HG02798 (cell line): ENCODE data around the gene EFTUD2.

ENCODE experiments used
- ATAC-seq: cut with Tn5 transposase; IDR thresholded peaks from one replicate; pipeline ENCODE4 v1.9.1; 2021; ENCODE audit warnings: mild to moderate bottlenecking; ENCODE audit not compliant: unreplicated experiment, poor library complexity

Gene EFTUD2

DNA sequence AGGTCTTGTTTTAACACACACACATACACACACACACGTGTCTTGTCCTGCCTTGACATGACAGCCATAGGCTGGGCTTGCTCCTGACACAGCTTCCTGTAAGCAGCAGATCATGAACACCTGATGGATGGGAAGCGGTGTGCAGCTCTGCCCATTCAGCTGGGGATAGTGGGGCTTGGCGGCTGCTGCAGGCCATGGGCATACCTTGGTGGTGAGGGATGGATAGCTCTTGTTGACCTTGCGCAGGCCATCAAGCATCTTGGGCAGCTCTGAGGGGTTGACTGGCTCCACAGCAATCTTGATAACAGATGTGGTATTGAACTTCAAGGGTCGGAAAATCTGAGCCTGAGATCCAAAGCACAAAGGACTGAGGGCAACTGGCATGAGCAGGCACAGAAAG is 39.5 kb downstream of the EFTUD2 start:
- no peak for ATAC-seq

DNA sequence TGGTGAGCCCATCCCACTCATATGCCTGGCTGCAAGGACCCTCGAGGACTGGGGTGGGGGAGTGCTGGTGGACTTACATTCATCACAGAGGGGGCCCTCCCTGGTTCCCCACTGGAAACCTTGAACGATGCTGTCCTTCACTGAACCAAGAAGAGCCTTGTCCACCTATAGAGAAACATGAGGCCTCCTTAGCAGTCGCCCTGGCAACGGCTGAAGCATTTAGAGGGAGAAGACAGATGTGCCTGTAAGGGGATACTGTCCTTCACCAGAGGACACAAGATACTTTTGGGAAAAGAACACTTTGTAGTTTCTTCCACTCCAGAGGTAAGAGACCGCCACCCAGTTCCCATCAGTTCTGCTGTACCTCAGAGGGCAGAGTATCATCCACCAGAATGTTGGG is 45.1 kb downstream of the EFTUD2 start:
- no peak for ATAC-seq

DNA sequence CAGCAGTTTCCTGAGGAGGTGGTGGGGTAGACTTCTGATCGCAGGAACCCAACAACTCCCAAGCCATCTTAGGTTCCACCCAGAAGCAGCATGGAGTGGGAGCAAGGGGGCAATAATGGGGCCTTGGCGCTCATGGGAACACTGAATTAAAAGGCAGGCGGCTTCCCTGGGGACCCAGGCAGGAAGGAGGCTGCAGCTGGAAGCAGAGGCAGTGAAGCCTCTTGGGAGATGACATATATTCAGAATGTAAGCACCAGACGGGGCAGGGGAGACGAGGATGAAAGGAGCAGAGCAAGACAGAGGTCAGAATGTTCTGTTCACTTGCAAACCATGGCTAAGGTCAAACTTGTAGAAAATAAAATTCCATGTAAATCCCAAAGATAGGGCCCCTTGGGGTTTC is 48.6 kb downstream of the EFTUD2 start:
- no peak for ATAC-seq

DNA sequence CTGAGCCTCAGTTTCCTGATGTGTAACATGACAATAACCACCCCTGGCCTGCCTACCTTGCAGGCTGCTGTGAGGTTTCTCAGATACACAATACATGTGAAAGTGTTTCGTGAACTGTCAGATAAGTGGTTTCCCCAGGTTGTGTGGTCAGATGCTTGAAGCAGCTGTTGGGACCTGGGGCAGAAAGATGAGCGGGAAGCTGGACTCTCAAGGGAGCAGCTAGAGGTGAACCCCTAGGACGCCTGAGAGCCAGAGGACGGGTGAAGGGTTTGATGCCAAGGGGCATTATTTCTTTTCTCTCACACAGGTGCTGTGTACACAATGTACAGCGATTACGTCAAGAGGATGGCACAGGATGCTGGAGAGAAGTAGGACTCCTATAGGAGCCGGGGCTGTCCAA is 49.2 kb downstream of the EFTUD2 start:
- ATAC-seq: no peak

DNA sequence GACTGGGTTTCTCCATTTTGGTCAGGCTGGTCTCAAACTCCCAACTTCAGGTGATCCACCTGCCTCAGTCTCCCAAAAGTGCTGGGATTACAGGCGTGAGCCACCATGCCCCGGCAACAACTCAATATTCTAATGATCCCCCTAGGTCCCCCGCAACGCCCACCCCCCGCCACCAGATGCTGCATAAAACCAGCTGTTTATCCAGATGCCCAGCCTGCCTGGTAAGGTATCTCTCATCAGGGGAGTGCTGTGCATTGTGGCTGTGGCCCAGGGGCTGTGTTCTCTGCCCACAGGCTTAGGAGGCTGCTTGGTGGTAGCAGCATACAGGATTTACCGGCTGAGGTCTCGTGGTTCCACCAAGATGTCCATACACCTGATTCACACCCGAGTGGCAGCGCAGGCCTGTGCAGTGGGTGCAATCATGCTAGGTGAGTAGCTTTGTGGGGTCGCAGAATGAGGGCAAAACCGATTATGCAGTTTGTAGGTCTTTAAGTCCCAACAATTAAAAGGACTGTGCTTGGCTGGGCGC is 50.2 kb downstream of the EFTUD2 start:
- ATAC-seq: no peak

DNA sequence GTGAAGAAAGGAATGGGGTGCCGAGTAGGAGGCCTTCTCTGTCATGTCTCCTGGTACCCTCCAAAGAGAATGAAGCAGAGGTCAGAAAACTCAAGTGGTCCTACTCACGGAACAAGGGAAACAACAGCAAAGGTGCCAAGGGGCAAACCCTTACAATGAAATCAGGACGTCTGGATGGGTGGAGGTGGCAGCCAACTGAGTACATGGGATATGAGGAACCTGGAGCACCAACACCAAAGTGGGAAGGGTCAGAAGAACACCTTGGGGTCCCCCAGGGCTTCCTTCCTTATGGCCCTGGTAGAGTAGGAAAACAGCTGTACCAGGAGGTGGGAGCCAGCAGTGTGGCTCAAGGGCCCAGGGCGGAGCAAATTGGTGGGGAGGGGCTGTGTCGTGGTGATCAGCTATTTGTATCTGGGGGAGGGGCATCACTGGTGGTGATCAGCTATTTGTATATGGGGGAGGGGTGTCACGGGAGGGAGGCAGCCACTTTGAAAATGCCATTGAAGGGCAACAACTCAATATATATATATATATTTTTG is 50.9 kb downstream of the EFTUD2 start:
- ATAC-seq: no peak

DNA sequence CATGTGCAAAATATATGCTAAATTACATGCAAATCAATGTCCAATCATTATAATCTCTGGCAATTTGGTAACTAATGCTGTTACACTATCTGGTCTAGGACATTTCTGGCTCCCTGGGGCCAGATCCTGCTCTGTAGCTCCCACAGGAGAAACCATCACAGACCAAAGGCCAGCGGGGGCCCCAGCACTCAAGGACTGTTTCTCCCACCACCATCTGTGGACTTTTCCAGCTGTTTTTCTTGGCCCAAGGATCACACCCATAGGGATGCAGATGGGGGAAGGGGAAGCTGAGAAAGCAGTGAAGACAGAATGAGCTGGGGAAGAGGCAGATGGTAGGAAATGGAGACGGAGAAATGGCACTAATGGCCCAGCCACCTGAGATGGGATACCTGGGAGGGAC is 51.7 kb downstream of the EFTUD2 start, which contains the start of gene HIGD1B:
HIGD1B (plus strand) TSS at position 298 of the 400 bp plus-strand sequence. CDS start 270 bp downstream, outside the sequence.
- no peak for ATAC-seq

DNA sequence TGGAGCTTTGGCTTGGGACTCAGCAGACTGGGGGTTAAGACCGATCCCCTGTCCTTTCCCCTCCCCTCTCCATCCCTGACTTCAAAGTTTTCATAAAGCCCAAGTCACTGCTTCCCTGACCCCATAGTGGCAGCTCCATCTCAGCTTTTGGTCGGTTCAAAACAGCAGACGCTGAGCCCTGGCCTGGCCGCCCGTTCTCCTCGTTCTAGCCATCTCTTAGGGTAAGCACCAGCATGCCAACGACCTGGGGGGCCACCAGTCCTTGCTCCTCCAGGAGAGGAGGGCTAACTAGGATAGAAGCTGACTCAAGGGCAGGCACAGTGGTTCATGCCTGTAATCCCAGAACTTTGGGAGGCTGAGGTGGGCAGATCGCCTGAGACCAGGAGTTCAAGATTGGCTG is 53.0 kb downstream of the EFTUD2 start:
- no peak for ATAC-seq

DNA sequence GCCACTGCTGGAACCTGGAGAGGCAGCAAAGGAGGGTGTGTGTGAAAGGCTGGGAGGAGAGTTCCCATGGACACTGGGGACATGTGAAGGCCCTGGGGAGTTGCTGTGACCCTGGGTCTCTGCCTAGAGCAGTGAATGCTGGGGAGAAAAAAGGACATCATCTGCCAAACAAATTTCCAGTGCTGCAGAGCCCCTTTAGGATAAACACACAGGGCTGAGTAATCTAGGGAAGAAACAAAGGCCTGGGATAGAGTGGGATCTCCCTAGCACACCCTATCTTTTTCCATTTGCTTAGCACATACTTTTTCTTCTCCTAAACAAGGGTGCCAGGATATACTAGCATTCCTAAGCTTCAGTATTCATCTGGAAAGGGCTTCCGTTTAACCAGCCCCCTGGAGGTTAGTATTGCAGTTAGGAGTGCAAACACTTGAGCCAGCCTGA is 54.8 kb downstream of the EFTUD2 start:
- ATAC-seq: no peak

DNA sequence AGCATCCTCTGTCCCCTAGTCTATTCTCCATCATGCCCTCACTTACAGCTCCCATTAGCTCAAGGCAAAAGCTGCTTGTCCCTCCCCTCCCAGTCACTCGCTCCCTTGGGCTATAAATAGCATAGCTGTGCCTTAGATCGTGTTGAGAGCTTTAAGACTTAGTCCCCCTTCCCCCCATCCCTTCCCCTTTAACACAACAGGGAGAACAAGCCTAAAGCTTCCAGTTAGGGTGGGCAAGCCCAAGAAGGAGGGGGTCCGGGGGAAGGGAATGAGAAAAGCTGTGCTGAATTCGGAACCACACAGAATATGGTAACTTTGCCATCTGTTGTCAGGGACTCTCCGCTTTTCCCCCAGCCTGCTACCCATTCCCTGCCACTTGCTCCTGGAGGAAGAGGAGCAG is 56.5 kb downstream of the EFTUD2 start:
- no peak for ATAC-seq

DNA sequence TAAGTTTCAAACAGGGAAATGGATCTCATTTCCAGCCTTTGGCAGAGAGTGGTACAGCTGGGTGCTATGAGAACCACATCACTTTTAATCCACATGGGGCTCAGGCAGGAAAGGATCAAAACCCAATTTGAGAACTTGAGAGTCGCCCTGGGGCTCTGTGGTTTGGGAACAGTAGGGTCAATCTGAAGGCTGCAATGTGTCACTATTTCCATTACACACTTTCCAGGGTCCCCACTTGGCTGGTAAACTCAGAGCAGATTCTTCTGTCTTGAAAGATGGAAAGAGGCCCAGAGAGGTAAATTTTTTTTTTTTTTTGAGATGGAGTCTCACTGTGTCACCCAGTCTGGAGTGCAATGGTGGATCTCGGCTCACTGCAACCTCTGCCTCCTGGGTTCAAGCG is 58.3 kb downstream of the EFTUD2 start:
- no peak for ATAC-seq

DNA sequence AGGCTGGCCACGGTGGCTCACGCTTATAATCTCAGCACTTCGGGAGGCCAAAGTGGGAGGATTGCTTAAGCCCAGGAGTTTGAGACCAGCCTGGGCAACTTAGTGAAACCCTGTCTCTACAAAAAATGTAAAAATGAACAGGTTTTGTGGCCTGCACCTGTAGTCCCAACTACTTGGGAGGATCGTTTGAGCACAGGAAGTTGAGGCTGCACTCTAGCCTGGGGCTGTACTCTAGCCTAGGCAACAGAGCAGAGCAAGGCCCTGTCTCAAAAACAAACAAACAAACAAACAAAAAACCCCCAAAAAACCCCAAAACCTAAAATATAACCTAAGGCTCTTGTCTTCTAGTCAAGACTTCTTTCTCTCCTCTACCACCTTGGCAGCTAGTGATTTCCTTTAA is 59.0 kb downstream of the EFTUD2 start:
- no peak for ATAC-seq

DNA sequence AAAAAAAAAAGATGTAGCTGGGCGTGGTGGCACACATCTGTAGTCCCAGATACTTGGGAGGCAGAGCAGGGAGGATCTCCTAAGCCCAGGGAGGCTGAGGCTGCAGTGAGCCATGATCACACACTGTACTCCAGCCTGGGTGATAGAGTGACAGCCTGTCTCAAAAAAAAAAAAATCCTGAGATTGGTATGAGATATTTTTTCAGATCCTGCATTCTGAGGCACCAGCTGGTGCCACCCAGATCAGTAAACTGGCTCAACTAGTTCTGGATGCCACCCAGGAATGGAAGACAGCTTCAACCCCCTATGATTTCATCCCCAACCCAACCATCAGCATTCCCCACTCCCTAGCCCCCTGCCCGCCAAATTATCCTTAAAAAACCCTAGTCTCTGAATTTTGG is 62.0 kb downstream of the EFTUD2 start:
- ATAC-seq: no peak

DNA sequence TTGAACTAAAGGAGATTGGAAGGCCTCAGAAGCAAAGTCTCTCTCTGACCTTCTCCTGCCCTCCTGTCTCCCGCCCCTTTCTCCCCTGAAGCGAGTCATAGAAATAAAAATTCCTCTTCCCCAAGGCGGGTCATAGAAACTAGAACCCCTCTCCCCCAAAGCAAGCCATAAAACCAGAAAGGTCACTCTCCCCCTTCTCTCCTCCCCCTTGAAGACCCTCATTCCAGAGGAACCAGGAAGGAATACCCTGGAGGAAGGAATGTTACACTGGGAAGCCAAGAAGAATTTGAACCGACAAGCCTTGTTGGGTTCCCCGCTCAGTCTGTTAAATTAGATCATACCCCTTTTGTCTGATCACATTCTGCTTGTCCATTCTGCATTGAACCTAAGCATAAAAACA is 66.4 kb downstream of the EFTUD2 start:
- no peak for ATAC-seq

DNA sequence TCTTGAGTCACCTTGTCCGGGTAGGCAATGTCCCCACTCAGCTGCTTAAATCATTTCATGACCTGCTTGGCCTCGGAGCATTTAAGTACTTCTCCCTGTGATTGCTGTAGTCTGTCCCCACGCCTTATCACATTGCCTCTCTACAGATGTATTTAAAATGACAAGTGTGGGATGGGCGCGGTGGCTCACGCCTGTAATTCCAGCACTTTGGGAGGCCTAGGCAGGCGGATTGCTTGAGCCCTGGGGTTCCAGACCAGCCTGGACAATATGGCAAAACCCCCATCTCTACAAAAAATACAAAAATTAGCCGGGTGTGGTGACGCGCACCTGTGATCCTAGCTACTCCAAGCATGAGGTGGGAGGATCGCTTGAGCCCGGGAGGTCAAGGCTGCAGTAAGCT is 67.9 kb downstream of the EFTUD2 start:
- ATAC-seq: no peak

DNA sequence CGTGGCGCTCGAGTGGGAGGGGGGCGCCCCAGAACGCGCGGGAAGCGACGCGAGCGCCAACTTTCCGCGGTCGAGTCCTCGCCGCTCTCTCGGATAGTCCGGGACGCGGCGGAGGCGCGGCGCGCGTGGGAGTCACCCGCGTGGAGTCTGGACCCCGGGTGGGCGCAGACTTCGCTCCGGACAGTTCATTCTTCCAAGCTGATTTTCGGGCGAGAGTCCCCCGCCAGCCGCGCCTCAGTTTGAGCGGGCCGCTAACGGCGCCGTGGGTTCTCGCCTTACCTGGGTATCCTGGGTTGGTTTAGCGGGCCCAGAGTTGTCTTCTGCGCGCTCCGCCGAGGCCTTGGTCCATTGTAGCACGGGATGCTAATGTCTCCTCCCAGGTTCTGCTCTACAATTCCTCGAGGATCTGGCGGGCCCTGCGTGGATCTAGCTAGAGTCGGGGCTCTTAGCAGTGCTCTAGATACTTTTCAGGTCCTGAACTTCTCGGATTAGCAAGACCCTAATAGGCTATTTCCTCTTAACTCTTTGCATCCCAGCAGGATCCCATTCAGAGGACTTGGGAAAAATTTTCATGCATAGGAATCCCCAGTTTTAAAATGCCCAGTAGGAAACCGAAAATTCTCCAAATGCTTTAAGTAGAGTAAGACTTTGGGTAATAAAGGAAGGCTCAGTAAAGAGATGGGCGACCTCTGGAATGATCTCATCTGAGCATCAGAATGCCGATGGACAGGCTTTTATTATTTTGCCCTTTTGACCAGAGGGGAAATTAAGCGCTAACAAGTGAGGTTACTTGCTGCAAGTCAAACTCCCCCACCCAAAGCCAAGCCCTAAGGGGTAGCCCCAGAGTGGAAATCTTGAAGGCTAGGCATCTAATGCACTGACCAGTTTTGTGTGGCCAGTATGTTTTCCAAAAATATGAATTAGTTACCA is 68.6 kb downstream of the EFTUD2 start:
- peak; percentile 26 for ATAC-seq

DNA sequence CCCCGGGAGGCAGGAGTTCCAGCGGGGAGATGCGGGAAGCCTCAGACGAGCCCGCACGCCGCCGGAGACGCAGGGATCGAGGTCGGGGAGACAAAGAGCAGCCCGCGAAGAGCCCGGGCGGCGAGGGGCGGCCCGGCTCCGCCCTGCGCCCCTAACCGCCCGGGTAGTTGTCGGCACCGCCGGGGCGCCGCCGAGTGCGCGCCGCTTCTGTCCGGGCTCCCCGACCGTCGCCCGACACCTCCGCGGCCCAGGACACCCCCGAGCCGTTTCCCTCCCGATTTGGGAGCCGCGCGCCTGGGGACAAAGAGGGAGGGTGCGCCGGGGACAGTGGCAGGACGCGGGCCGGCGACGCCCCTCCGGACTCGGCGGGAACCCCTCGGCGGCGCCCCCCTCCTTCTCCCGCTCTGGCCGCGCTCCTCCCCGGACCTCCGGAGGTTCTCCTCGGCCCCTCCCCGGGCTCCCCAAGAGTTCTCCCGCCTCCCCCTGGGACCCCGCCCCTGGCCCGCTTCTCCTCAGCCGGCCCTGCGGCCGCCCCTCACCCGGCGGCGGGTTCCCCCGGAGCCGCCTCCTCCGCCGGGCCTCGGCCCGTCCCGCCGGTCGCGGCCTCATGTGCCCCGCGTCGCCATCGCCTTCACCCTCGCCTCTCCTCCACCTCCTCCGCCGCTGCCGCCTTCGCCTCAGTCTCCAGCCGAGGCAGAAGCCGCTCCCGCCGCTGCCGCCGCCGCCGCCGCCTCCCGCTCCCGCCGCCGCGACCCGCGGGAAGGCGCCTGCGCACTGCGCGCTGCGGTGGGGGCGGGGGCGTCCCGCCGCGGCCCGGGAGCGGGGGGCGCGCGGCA is 69.5 kb downstream of the EFTUD2 start, which contains the start of gene GJC1:
GJC1 (minus strand) TSS at position 765 of the 836 bp plus-strand sequence. CDS start 24,470 bp downstream, outside the sequence.
- ATAC-seq: peak; percentile 49

DNA sequence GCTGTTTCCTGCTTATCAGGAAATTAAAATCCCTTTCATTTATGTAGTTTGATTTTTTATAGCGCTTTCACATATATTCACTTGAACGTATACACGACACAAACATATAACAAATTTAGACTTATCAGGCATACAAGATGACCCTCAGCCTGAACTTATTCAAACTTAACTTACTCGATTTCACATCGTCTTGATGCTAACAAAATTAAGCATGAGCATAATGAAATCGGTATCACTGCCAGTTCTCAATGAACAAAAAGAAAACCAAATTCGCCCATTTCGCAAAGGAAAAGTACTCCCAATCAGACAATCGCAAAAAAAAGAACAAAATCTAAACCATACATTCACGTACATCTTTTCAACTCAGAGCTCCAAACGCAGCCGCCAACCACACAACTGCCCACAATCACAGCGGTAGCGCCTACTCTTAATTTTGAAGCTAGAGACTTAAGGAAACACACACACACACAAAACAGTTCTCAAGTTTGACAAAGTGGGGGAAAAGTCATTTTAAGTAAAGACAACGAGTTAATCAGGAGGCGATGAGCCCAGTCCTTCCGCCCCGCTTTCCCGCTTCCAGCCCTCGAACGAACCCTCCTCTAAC is 70.2 kb downstream of the EFTUD2 start:
- ATAC-seq: no peak

DNA sequence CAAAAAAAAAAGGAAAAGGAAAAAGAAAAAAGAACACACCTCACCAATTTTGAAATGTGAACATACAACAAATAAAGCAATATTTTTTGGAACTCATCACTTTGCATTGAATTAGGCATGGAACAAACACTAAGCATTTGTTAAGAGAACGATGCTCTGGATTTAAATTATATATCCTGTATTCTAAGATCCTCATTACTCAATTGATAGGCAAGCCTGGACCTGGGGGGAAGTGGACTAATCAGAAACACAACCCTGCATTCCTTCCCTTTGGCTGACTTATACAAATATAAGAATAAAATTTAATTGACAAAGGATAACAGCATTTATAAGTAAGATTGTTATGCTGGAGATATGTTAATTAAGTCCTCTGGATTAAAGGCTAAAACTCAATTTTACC is 71.4 kb downstream of the EFTUD2 start:
- ATAC-seq: no peak

DNA sequence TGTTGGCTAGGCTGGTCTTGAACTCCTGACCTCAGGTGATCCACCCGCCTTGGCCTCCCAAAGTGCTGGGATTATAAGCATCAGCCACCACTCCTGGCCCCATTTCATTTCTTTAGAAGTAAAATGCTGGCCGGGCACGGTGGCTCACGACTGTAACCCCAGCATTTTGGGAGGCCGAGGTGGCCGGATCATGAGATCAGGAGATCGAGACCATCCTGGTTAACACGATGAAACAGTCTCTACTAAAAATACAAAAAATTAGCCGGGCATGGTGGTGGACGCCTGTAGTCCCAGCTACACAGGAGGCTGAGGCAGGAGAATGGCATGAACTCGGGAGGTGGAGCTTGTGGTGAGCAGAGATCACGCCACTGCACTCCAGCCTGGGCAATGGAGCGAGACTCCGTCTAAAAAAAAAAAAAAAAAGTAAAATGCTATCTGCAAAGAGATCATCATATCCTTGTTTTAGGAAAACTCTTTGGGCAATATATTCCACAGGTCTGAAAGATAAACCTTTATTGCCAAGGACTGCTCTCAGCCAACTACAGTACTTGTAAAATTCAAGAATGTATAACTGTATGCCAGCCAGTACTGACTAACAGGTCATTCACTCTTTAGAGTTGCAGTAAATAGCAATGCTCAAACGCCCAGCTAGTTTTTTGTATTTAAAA is 73.0 kb downstream of the EFTUD2 start:
- no peak for ATAC-seq
